Natural killer cell treated with Interleukin-12 subunit alpha and Interleukin-12 subunit beta and Interleukin-15 and Interleukin-18, amount 100 ng/mL, for 72 hours (primary cell): Measurements from ENCODE around the gene HCLS1. TPM values are rescaled to one million over a fixed set of nuclear protein-coding genes. Genes with fewer than 3 reads are reported as not detected.

Source experiments
- ATAC-seq, 2 donors: fragments of 150-1000 bp; cut with Tn5 transposase in 1 of 2; sonication (Bioruptor Pico), chemical (Tn5 transposase) in 1 of 2; 2 replicates each; pipeline ENCODE4 v1.10.0; 2021
- DNase-seq: peaks from one replicate; pipeline ENCODE4 v3.0.0; 2022; ENCODE audit warnings: low spot score
- H3K27ac Mint-ChIP-seq, 2 donors: 1 replicate in 1 of 2; 2 replicates in 1 of 2; pipeline ENCODE4 v1.8.0; 2022; ENCODE audit warnings: mixed read lengths in 2 of 2, mild to moderate bottlenecking in 1 of 2, moderate library complexity in 1 of 2
- H3K27me3 Mint-ChIP-seq, 2 donors: 1 replicate in 1 of 2; 2 replicates in 1 of 2; pipeline ENCODE4 v1.8.0; 2022; ENCODE audit warnings: mixed read lengths in 2 of 2
- H3K36me3 Mint-ChIP-seq: one replicate; pipeline ENCODE4 v1.8.0; 2022; ENCODE audit warnings: mixed read lengths
- H3K4me1 Mint-ChIP-seq, 2 donors: 1 replicate in 1 of 2; 2 replicates in 1 of 2; pipeline ENCODE4 v1.8.0; 2022; ENCODE audit warnings: low read depth in 2 of 2, mixed read lengths in 2 of 2, mild to moderate bottlenecking in 1 of 2
- H3K4me3 Mint-ChIP-seq: one replicate; pipeline ENCODE4 v1.8.0; 2022; ENCODE audit warnings: mixed read lengths
- H3K9me3 Mint-ChIP-seq: 2 replicates; pipeline ENCODE4 v1.8.0; 2022; ENCODE audit warnings: mixed read lengths
- total RNA-seq, 2 donors: library from RNA; stranded (reverse); gene quantifications; one replicate each; pipeline ENCODE4 v1.2.3, GENCODE V29; 2022

The HCLS1 gene
- total RNA-seq, 2 donors from 2014 or later: 252 to 297 TPM

- Mint-ChIP-seq H3K9me3 (no peaks in the 10 kb centered on the region), H3K4me1 (no peaks in the 10 kb centered on the region), H3K4me3 (no peak overlapping the region), H3K27me3 (no peaks in the 10 kb centered on the region), H3K36me3 (peaks cover 36% of the 10 kb centered on the region), H3K27ac (no peak overlapping the region)
- ATAC-seq: no peak
- no peak for DNase-seq
Observed at GRCh38 chr3:121670676-121671075, 10.0 kb upstream of the HCLS1 start.

DNA sequence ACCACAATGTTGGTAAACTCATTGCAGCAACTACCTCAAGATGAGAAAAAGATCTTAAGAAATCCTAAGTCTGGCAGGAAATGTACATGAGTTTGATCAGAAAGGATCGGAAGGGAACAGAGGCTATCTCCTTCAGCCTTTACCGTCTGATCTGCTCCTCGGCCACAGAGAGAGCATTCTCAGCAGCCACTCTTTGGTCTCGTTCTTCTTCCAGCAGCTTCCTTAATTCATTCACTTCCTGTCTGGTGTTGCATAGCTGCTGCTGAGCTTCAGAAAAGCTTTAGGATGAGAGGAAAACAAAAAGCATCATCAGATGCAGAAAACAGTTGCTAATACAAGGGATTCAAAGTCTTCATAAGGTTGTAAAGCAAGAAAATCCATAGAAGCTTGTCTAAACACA, 6.6 kb upstream of the HCLS1 start:
- H3K36me3 Mint-ChIP-seq: peaks cover 36% of the 10 kb centered on the region
- DNase-seq (no peak), ATAC-seq (no peak)
- H3K4me1 Mint-ChIP-seq: no peaks in the 10 kb centered on the region
- no peak overlapping the region for H3K4me3 Mint-ChIP-seq
- H3K27ac Mint-ChIP-seq: no peak overlapping the region
- H3K9me3 Mint-ChIP-seq: no peaks in the 10 kb centered on the region
- no peaks in the 10 kb centered on the region for H3K27me3 Mint-ChIP-seq

DNA sequence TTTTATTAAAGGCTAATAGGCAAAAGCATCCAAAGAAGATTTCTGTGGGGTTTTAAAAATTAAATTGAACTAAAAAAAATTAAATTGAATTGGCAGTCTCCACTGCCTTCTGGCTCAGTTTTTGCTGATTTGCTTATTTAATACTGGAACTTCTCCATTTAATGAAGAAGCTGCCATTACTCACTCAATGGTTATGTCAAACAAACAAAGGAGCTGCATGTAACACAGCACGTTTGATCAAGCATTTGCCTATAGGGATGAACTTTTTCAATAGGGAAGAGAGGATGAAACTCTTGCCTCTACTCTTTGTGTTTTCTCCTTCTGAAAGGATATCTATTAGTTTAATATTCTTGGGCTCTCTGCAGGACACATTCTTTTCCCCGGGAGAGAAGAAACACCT, 4.8 kb upstream of the HCLS1 start:
- no peak for DNase-seq
- peaks cover 10 to 15% of the 10 kb centered on the region in 2 donors for H3K4me1 Mint-ChIP-seq

GRCh38 chr3:121663171-121663847, 2.6 kb upstream of the HCLS1 start:
- no peak overlapping the region for H3K4me3 Mint-ChIP-seq
- DNase-seq (no peak), ATAC-seq (no peak)
- H3K27ac Mint-ChIP-seq: peak overlapping the region in 1 of 2 donors; percentile 27
- H3K36me3 Mint-ChIP-seq: peaks cover 34% of the 10 kb centered on the region
- no peaks in the 10 kb centered on the region for H3K9me3 Mint-ChIP-seq
- peaks cover 25 to 30% of the 10 kb centered on the region in 2 donors for H3K4me1 Mint-ChIP-seq
- H3K27me3 Mint-ChIP-seq: no peaks in the 10 kb centered on the region

More for the DNA sequence above, 4.8 kb upstream of the HCLS1 start:
- Mint-ChIP-seq H3K27me3 (no peaks in the 10 kb centered on the region), H3K36me3 (peaks cover 32% of the 10 kb centered on the region), H3K4me3 (no peak overlapping the region), H3K9me3 (no peaks in the 10 kb centered on the region), H3K27ac (no peak overlapping the region)
- no peak for ATAC-seq

DNA sequence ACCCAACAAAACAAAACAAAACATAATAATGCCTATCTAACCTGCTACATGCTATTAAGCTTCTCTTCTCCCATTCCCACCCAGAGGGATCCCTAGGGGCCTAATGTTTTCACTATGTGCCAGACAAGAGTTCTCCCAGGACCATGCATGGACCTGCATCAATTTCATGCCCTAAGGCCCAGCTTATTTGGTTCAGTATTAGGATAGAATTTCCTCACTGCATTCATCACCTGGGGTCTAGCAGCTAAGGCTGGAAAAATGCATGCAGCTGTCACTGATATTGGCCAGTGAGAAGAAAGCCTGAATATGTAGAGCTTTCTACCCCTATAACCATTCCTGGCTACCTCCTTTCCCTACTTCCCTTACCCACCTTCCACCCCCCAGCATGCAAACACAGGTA, 2.0 kb upstream of the HCLS1 start:
- no peak for DNase-seq

GRCh38 chr3:121661376-121661775, 673 bp upstream of the HCLS1 start:
- Mint-ChIP-seq H3K27ac (peak overlapping the region; percentile 95 to 97), H3K4me3 (peak overlapping the region; percentile 91), H3K27me3 (no peaks in the 10 kb centered on the region), H3K9me3 (no peaks in the 10 kb centered on the region), H3K36me3 (peaks cover 51% of the 10 kb centered on the region), H3K4me1 (peaks cover 41 to 48% of the 10 kb centered on the region in 2 donors)
- DNase-seq (no peak), ATAC-seq (no peak)

More for the DNA sequence above, 2.0 kb upstream of the HCLS1 start:
- Mint-ChIP-seq H3K4me3 (no peak overlapping the region), H3K27ac (peak overlapping the region in 1 of 2 donors; percentile 27), H3K36me3 (peaks cover 40% of the 10 kb centered on the region), H3K27me3 (no peaks in the 10 kb centered on the region), H3K9me3 (no peaks in the 10 kb centered on the region), H3K4me1 (peaks cover 30 to 36% of the 10 kb centered on the region in 2 donors)
- ATAC-seq: no peak

DNA sequence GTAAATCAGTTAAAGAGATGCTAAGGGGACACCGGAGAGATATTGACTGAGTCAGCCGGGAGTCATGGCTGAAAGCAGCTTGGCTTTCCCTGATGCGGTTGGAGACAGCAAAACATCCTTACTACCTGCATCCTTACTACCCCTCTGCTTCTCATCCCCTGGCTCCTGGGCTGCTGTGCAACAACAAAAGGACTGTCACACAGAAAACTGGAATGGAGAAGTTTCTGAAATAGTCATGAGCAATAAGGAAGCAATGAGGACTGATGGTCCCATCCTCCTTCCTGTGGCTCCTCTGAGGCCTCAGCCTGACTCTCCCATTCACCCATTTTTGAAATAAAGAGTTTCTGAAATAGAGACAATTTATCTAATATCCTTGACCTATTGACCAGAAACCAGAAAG, 1.1 kb downstream of the HCLS1 start:
- Mint-ChIP-seq H3K4me3 (peak overlapping the region; percentile 91), H3K27ac (peak overlapping the region; percentile 95 to 97), H3K4me1 (peaks cover 50 to 59% of the 10 kb centered on the region in 2 donors), H3K9me3 (no peaks in the 10 kb centered on the region), H3K36me3 (peaks cover 47% of the 10 kb centered on the region), H3K27me3 (no peaks in the 10 kb centered on the region)
- ATAC-seq (no peak), DNase-seq (no peak)

GRCh38 chr3:121658716-121659435, 1.8 kb downstream of the HCLS1 start:
- Mint-ChIP-seq H3K27me3 (no peaks in the 10 kb centered on the region), H3K4me3 (peak overlapping the region; percentile 91)
- DNase-seq: no peak

GRCh38 chr3:121654493-121655385, 6.0 kb downstream of the HCLS1 start:
- ATAC-seq (peak; percentile 75 to 91), DNase-seq (no peak)
- peak overlapping the region; percentile 75 to 85 for H3K27ac Mint-ChIP-seq
- no peaks in the 10 kb centered on the region for H3K27me3 Mint-ChIP-seq
- H3K4me1 Mint-ChIP-seq: peaks cover 48 to 57% of the 10 kb centered on the region in 2 donors
- no peaks in the 10 kb centered on the region for H3K9me3 Mint-ChIP-seq
- H3K4me3 Mint-ChIP-seq: peak overlapping the region; percentile 43
- H3K36me3 Mint-ChIP-seq: peaks cover 33% of the 10 kb centered on the region

More at GRCh38 chr3:121658716-121659435, 1.8 kb downstream of the HCLS1 start:
- peak overlapping the region; percentile 95 to 97 for H3K27ac Mint-ChIP-seq
- no peak for ATAC-seq
- H3K36me3 Mint-ChIP-seq: peaks cover 45% of the 10 kb centered on the region
- H3K9me3 Mint-ChIP-seq: no peaks in the 10 kb centered on the region
- peaks cover 55 to 66% of the 10 kb centered on the region in 2 donors for H3K4me1 Mint-ChIP-seq

DNA sequence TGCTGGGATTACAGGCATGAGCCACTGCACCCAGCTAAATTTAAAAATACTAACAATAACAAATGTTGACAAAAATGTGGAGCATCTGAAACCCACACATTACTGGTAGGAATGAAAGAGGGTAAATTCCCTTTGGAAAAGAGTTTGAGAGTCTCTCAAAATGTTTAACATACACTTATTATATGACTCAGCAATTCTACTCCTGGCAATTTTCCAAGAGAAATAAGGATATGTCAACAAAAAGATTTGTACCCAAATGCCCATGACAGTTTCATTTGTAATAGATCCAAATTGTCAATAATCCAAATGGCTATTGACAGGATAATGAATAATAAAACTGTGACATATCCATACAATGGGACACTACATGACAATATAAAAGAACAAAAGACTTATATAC, 9.0 kb downstream of the HCLS1 start:
- Mint-ChIP-seq H3K9me3 (no peaks in the 10 kb centered on the region), H3K4me3 (no peak overlapping the region), H3K36me3 (peaks cover 13% of the 10 kb centered on the region), H3K4me1 (peaks cover 33 to 38% of the 10 kb centered on the region in 2 donors), H3K27me3 (no peaks in the 10 kb centered on the region), H3K27ac (peak overlapping the region; percentile 14 to 68)
- DNase-seq (no peak), ATAC-seq (no peak)

DNA sequence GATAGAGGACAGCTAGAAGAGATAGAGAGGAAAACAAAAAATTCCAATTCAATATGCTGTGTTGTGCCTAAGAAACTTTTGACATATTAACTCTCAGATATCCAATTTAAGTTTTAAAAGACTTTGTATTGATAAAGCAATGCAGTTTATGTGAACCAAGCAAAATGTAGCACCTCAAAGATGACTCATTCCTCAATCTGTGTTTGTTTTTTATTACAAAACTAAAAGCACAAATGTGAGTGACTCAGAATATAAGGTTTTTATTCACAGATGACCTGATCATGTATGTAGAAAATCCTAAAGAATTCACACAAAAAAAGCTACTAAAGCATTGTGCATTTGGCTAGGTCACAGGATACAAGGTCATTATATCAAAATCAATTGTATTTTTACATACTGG, 11.1 kb downstream of the HCLS1 start:
- Mint-ChIP-seq H3K4me1 (peaks cover 25% of the 10 kb centered on the region in 2 donors), H3K4me3 (no peak overlapping the region), H3K27ac (peak overlapping the region in 1 of 2 donors; percentile 33), H3K27me3 (no peaks in the 10 kb centered on the region), H3K36me3 (peaks cover 12% of the 10 kb centered on the region), H3K9me3 (no peaks in the 10 kb centered on the region)
- no peak for DNase-seq
- ATAC-seq: peak in 1 of 2 donors; percentile 45

DNA sequence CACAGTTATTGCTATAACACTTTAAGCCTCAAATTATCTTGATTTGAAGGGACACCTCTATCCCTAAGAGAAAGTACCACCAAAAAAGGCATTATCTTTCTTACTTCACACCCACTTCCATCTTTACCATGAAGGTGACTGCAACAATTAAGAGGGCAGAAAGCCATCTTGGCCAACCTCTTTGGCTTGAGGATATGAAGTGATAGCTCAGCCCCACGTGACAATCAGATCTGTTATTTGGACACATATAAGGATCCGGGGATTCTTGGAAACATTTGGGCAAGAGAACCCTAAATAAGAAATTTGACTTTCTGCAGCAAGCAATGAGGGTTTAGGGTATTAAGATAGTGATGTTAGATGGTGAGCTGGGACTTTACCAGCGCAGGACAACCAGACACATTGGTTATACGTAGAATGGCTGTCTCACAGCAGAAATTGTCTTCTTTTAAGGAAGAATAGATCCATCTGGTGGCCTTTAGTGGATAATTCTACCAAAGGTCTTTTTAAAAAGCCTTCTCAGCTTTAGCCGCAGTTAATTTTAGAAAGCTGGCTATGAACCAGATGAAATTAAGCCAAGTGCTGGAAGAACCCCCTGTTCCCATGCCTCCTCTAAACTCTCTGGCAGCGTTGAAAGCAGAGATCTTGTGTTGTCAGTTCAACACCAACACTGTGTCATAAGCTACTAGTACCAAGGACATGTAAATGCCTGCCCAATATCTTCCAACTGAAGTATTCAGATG, 12.3 kb downstream of the HCLS1 start:
- no peak for DNase-seq
- peaks cover 16 to 20% of the 10 kb centered on the region in 2 donors for H3K4me1 Mint-ChIP-seq
- H3K36me3 Mint-ChIP-seq: peaks cover 22% of the 10 kb centered on the region
- H3K9me3 Mint-ChIP-seq: no peaks in the 10 kb centered on the region
- no peaks in the 10 kb centered on the region for H3K27me3 Mint-ChIP-seq
- no peak for ATAC-seq
- H3K4me3 Mint-ChIP-seq: no peak overlapping the region
- H3K27ac Mint-ChIP-seq: no peak overlapping the region

GRCh38 chr3:121645054-121645453, 15.6 kb downstream of the HCLS1 start:
- Mint-ChIP-seq H3K36me3 (peaks cover 25% of the 10 kb centered on the region), H3K27ac (no peak overlapping the region), H3K9me3 (no peaks in the 10 kb centered on the region), H3K4me3 (no peak overlapping the region), H3K4me1 (peaks cover 7 to 11% of the 10 kb centered on the region in 2 donors), H3K27me3 (no peaks in the 10 kb centered on the region)
- no peak for ATAC-seq
- no peak for DNase-seq
